NOMO-1 (cell line): ENCODE measurements around the gene TMEM169.
"Not testable (repeated sequence)": the region's sequence is repeated elsewhere in the genome, so short reads cannot be mapped to it uniquely, and the experiment has no call there.

Experiments used
- DNase-seq, 2 experiments: peaks; one replicate each; lab custom pipeline; 2025; ENCODE audit not compliant: unreplicated experiment in 2 of 2; lab: John Stamatoyannopoulos, UW

The TMEM169 gene

GRCh38 chr2:216130346-216130971 lies 48.7 kb downstream of the TMEM169 start:
- DNase-seq: no peak

GRCh38 chr2:216131175-216131926 lies 49.6 kb downstream of the TMEM169 start:
- DNase-seq: no peak

GRCh38 chr2:216132585-216132984 lies 50.9 kb downstream of the TMEM169 start:
- no peak for DNase-seq

- no peak for DNase-seq
Measured at GRCh38 chr2:216133397-216133796, 51.7 kb downstream of the TMEM169 start.

GRCh38 chr2:216134958-216135541 lies 53.3 kb downstream of the TMEM169 start:
- no peak for DNase-seq

- no peak for DNase-seq
Measured at GRCh38 chr2:216139884-216140283, 58.2 kb downstream of the TMEM169 start.

- DNase-seq: not testable (repeated sequence)
Measured at GRCh38 chr2:216141516-216141915, 59.8 kb downstream of the TMEM169 start.

- DNase-seq: no peak
Measured at GRCh38 chr2:216142540-216142939, 60.8 kb downstream of the TMEM169 start.

- no peak for DNase-seq
Measured at GRCh38 chr2:216144372-216144771, 62.7 kb downstream of the TMEM169 start.

- no peak for DNase-seq
Measured at GRCh38 chr2:216144857-216145256, 63.1 kb downstream of the TMEM169 start.

- DNase-seq: no peak
Measured at GRCh38 chr2:216146573-216146972, 64.9 kb downstream of the TMEM169 start.

GRCh38 chr2:216147172-216148131 lies 65.7 kb downstream of the TMEM169 start:
- DNase-seq: no peak

GRCh38 chr2:216148983-216149382 lies 67.3 kb downstream of the TMEM169 start:
- no peak for DNase-seq

- DNase-seq: no peak
Measured at GRCh38 chr2:216149741-216150140, 68.0 kb downstream of the TMEM169 start.

GRCh38 chr2:216151313-216152025 lies 69.8 kb downstream of the TMEM169 start:
- DNase-seq: no peak
